ENCODE measurements around the gene RTKN2.

DNA sequence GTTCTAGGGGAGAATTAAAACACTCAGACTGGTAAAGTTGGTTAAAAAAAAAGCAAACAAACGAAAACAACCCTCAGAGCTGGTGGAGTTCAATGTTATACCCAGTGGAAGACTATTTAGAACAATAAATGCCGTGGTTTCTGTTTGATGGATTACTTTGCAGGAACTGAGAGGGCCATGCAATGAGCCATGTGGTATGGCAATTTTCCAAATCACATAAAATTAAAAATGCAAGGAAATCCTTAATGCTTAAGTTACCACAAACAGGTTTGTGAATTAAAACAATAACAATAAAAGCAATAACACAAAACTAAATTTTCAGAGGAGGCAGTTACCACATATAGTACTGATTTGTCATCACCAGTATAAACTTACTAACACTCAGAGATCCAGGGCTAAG is 96.9 kb downstream of the RTKN2 start:
- peak; percentile 18; the same call in 1 of the 2 replicates for TF ChIP-seq EZH2phosphoT487 (IDR thresholded peaks at IDR 0.05; ENCODE audit: borderline replicate concordance)
- TF ChIP-seq, protein P1, sequence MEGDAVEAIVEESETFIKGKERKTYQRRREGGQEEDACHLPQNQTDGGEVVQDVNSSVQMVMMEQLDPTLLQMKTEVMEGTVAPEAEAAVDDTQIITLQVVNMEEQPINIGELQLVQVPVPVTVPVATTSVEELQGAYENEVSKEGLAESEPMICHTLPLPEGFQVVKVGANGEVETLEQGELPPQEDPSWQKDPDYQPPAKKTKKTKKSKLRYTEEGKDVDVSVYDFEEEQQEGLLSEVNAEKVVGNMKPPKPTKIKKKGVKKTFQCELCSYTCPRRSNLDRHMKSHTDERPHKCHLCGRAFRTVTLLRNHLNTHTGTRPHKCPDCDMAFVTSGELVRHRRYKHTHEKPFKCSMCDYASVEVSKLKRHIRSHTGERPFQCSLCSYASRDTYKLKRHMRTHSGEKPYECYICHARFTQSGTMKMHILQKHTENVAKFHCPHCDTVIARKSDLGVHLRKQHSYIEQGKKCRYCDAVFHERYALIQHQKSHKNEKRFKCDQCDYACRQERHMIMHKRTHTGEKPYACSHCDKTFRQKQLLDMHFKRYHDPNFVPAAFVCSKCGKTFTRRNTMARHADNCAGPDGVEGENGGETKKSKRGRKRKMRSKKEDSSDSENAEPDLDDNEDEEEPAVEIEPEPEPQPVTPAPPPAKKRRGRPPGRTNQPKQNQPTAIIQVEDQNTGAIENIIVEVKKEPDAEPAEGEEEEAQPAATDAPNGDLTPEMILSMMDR (conservative IDR thresholded peaks at IDR 0.05; ENCODE audit: low read length) = no peak

All from Loucy (cell line).